22Rv1 (cell line): ENCODE results near the gene CD180.
"Not testable (repeated sequence)": the region's sequence is repeated elsewhere in the genome, so short reads cannot be mapped to it uniquely, and the experiment has no call there.

Experiments used
- H3K27ac ChIP-seq: fragments of 450-650 bp; 2 replicates; pipeline ENCODE4 v1.5.1; 2017
- CTCF ChIP-seq: fragments of 450-650 bp; IDR thresholded peaks from 2 replicates; pipeline ENCODE4 v1.5.1; 2017; ENCODE audit warnings: mild to moderate bottlenecking
- ZFX ChIP-seq: fragments of 450-650 bp; IDR thresholded peaks from 2 replicates; pipeline ENCODE4 v1.6.1; 2017; ENCODE audit warnings: antibody characterized with exemption, borderline replicate concordance

CD180 gene

GRCh38 chr5:67178966-67179365, 17.6 kb downstream of the CD180 start:
- no peak for TF ChIP-seq ZFX
- TF ChIP-seq CTCF, result no peak
- H3K27ac ChIP-seq, result no peak overlapping the region

GRCh38 chr5:67178085-67178484, 18.5 kb downstream of the CD180 start:
- H3K27ac ChIP-seq, result no peak overlapping the region
- TF ChIP-seq ZFX (no peak), CTCF (no peak)

DNA sequence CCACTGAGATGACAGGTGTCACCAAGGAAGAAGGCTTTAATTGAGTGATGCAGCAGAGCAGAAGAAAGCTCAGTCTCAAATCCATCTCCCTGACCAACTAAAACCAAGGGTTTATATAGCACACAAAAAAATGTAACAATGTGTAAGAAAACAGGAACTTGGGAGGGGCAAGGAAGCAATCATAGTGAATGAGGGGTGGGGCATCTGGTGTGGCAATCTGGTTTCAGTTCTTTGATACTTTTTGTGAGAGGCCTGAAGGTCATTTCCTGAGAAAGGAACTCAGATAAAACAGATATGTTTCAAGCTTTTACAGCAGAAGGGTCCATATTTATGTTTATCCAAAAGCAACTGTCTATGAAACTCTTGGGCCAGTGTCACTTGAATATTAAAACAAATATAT, 19.7 kb downstream of the CD180 start:
- H3K27ac ChIP-seq, result no peak overlapping the region
- no peak for TF ChIP-seq CTCF
- no peak for TF ChIP-seq ZFX

- TF ChIP-seq CTCF (no peak), ZFX (no peak)
- H3K27ac ChIP-seq, result no peak overlapping the region
Observed at GRCh38 chr5:67173959-67174358, 22.6 kb downstream of the CD180 start.

DNA sequence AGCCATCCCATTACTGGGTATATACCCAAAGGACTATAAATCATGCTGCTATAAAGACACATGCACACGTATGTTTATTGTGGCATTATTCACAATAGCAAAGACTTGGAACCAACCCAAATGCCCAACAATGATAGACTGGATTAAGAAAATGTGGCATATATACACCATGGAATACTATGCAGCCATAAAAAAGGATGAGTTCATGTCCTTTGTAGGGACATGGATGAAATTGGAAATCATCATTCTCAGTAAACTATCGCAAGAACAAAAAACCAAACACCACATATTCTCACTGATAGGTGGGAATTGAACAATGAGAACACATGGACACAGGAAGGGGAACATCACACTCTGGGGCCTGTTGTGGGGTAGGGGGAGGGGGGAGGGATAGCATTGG, 23.2 kb downstream of the CD180 start:
- not testable (repeated sequence) for H3K27ac ChIP-seq

DNA sequence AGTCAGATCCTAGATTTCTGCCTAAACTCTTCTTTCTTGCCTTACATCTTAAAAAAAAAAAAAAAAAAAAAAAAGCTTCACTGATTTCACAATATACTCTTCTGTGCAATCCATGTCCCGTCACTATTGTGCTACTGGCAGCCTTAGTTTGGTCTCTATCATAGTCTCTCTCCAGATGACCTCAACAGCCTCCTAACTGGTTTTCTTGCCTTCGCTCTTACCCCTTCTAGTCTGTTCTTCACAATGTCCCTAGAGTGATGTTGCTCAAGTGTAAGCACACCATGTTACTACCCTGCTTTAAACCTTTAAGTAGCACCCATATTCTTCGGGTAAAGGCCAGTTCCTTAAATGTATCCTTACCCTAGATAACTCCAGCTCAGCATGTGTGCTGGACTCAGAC, 25.8 kb downstream of the CD180 start:
- TF ChIP-seq CTCF, result no peak
- H3K27ac ChIP-seq, result no peak overlapping the region

DNA sequence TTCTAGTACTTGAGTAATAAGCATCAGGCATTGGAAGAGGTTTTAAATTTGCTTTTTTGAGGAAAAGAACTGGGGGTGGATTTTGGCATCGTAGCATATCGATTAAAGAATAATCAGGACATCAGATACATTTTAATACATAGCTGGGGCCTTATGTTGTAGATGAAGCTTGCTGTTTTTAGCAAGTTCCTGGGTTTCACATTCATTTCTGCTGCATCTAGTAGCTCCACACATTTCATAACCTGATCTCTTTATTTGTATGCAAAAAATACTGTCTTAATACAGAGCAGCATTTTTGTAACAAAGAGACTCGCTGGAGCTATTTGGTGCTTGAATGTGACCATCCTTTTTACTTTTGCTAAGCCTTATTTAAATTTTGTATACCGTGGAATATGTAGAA, 28.5 kb downstream of the CD180 start:
- no peak for TF ChIP-seq CTCF
- no peak for TF ChIP-seq ZFX
- no peak overlapping the region for H3K27ac ChIP-seq

GRCh38 chr5:67166460-67167285, 29.9 kb downstream of the CD180 start:
- TF ChIP-seq ZFX (no peak), CTCF (peak; percentile 53)
- H3K27ac ChIP-seq, result no peak overlapping the region
